KMS-11 (cell line): Measurements from ENCODE around the gene LSM4.

ENCODE experiments used
- H2AFZ ChIP-seq: fragments of 200-600 bp; sonication (generic); 2 replicates; pipeline ENCODE4 v1.6.1; 2016; ENCODE audit warnings: antibody characterized with exemption, mixed run types, low read depth
- H3K27ac ChIP-seq: fragments of 200-600 bp; sonication (generic); 2 replicates; pipeline ENCODE4 v1.6.1; 2016; ENCODE audit warnings: mild to moderate bottlenecking, mixed run types
- H3K27me3 ChIP-seq: fragments of 200-600 bp; sonication (generic); 2 replicates; pipeline ENCODE4 v1.6.1; 2017; ENCODE audit warnings: mild to moderate bottlenecking, low read depth, mixed run types, moderate library complexity; ENCODE audit not compliant: insufficient read depth
- H3K36me3 ChIP-seq: fragments of 200-600 bp; sonication (generic); 2 replicates; pipeline ENCODE4 v1.6.1; 2017; ENCODE audit warnings: mild to moderate bottlenecking, mixed run types; ENCODE audit not compliant: insufficient read depth
- H3K4me1 ChIP-seq: fragments of 200-600 bp; sonication (generic); 2 replicates; pipeline ENCODE4 v1.6.1; 2016; ENCODE audit warnings: mild to moderate bottlenecking, low read depth, mixed run types; ENCODE audit not compliant: poor library complexity, severe bottlenecking
- H3K4me2 ChIP-seq: fragments of 200-600 bp; sonication (generic); 2 replicates; pipeline ENCODE4 v1.7.0; 2016; ENCODE audit warnings: mild to moderate bottlenecking, mixed run types
- H3K4me3 ChIP-seq: fragments of 200-600 bp; sonication (generic); IDR thresholded peaks from 2 replicates; pipeline ENCODE4 v1.6.1; 2017; ENCODE audit warnings: low read depth, low read length, mixed read lengths; ENCODE audit not compliant: insufficient read depth
- H3K79me2 ChIP-seq: fragments of 200-600 bp; sonication (generic); 2 replicates; pipeline ENCODE4 v1.6.1; 2016; ENCODE audit warnings: low read depth, mixed run types; ENCODE audit not compliant: insufficient read depth
- H3K9ac ChIP-seq: fragments of 200-600 bp; sonication (generic); 2 replicates; pipeline ENCODE4 v1.6.1; 2016; ENCODE audit warnings: mild to moderate bottlenecking, mixed run types
- H4K20me1 ChIP-seq: fragments of 200-600 bp; sonication (generic); 2 replicates; pipeline ENCODE4 v1.6.1; 2016; ENCODE audit warnings: mild to moderate bottlenecking, mixed run types; ENCODE audit not compliant: insufficient read depth
- CTCF ChIP-seq: fragments of 200-600 bp; sonication (generic); conservative IDR thresholded peaks from 2 replicates; pipeline ENCODE4 v1.6.1; 2017; ENCODE audit warnings: low read depth, mild to moderate bottlenecking, antibody characterized with exemption, low read length, moderate library complexity, mixed read lengths

Gene LSM4

GRCh38 chr19:18261474-18261873 lies 61.4 kb downstream of the LSM4 start:
- Histone ChIP-seq H3K9ac (no peak overlapping the region), H3K27ac (no peak overlapping the region), H3K4me2 (no peak overlapping the region), H3K27me3 (peaks cover 63% of the 10 kb centered on the region; the same call in 1 of the 2 replicates), H4K20me1 (no peaks in the 10 kb centered on the region), H3K36me3 (no peaks in the 10 kb centered on the region), H3K4me3 (no peak overlapping the region), H3K79me2 (no peaks in the 10 kb centered on the region), H3K4me1 (no peaks in the 10 kb centered on the region), H2AFZ (no peak overlapping the region)
- no peak for TF ChIP-seq CTCF

- Histone ChIP-seq H3K79me2 (no peaks in the 10 kb centered on the region), H3K9ac (no peak overlapping the region), H3K27ac (no peak overlapping the region), H4K20me1 (no peaks in the 10 kb centered on the region), H3K4me2 (no peak overlapping the region), H3K4me1 (no peaks in the 10 kb centered on the region), H3K27me3 (peaks cover 71% of the 10 kb centered on the region), H3K36me3 (no peaks in the 10 kb centered on the region), H2AFZ (no peak overlapping the region), H3K4me3 (no peak overlapping the region)
- no peak for TF ChIP-seq CTCF
Observed at GRCh38 chr19:18259893-18260292, 63.0 kb downstream of the LSM4 start.

- H3K27me3 ChIP-seq: peaks cover 68% of the 10 kb centered on the region
- H3K36me3 ChIP-seq: no peaks in the 10 kb centered on the region
- no peak for TF ChIP-seq CTCF
- H3K4me3 ChIP-seq: no peak overlapping the region
- H3K9ac ChIP-seq: no peak overlapping the region
- no peaks in the 10 kb centered on the region for H3K79me2 ChIP-seq
- H3K27ac ChIP-seq: no peak overlapping the region
- H3K4me2 ChIP-seq: no peak overlapping the region
- H4K20me1 ChIP-seq: no peaks in the 10 kb centered on the region
- H2AFZ ChIP-seq: no peak overlapping the region
- no peaks in the 10 kb centered on the region for H3K4me1 ChIP-seq
Observed at GRCh38 chr19:18257503-18258470, 65.1 kb downstream of the LSM4 start.
